ENCODE results near the gene PRDM1. TPM values are rescaled to one million over a fixed set of nuclear protein-coding genes. Genes with fewer than 3 reads are reported as not detected.

PRDM1 gene
- total RNA-seq = 2.9 and 7.7 TPM in 2 replicates

DNA sequence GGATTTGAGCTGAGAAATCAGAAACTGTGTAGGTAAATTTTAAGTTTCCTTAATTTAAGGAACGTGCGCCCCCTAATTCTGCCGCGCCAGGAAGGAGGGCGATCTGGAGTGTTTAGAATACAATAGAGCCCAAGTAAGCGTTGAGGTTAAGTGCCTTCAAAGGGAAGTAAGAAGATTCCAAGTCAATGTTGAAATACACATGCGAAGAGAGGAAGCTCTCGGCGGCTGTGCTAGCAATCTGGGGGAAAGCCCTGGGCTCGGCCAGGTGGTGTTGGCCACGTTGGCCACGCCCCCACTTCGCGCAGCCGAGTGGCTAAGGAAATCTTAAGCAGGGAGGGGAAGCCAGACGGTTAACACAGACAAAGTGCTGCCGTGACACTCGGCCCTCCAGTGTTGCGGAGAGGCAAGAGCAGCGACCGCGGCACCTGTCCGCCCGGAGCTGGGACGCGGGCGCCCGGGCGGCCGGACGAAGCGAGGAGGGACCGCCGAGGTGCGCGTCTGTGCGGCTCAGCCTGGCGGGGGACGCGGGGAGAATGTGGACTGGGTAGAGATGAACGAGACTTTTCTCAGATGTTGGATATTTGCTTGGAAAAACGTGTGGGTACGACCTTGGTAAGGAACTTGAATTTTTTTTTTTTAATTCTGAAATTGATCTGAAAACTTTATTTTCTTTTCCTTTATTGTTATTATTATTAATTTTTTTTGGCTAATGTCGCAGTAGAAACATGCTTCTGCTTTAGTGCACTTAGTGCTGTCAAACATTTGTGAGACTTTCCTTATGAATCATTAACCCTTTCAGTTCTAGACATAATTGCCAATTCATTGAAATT lies at the start of gene PRDM1:
TSS of gene PRDM1 (plus strand) at position 353 of the 830 bp plus-strand sequence. CDS start at position 571, 218 bp downstream.

Other genes with a start within 250 kb of the PRDM1 start
- 38.2 and 43.5 TPM in 2 replicates for gene ATG5, start 239.4 kb downstream of the PRDM1 start, total RNA-seq

Data from vein endothelial cell (primary cell).